Measurements from ENCODE around the gene LRP3. TPM values are rescaled to one million over a fixed set of nuclear protein-coding genes. Genes with fewer than 3 reads are reported as not detected.

The LRP3 gene
- total RNA-seq, 6 donors from 2014 or later = 8.2 to 29.7 (median 19.0) TPM

GRCh38 chr19:33233056-33233873 is 39.1 kb downstream of the LRP3 start:
- Histone ChIP-seq H3K27me3 (no peaks in the 10 kb centered on the region), H3K27ac (no peak overlapping the region), H3K9me3 (peaks cover 0 to 8% (median 7%) of the 10 kb centered on the region in 4 donors), H3K4me1 (peaks cover 0 to 6% (median 4%) of the 10 kb centered on the region in 4 donors), H3K36me3 (no peaks in the 10 kb centered on the region), H3K4me3 (no peak overlapping the region)
- 94 to 96% methylated on average over 9 of the region's 9 CpGs for WGBS, 2 donors
- DNase-seq (no peak), ATAC-seq (ENCODE audit: low FRiP score in 2 of 2) (no peak)
- TF ChIP-seq POLR2A (IDR thresholded peaks at IDR 0.05) (no peak), EP300 (IDR thresholded peaks at IDR 0.05) (no peak), POLR2AphosphoS5 (IDR thresholded peaks at IDR 0.05) (no peak)
- TF ChIP-seq, protein P1, sequence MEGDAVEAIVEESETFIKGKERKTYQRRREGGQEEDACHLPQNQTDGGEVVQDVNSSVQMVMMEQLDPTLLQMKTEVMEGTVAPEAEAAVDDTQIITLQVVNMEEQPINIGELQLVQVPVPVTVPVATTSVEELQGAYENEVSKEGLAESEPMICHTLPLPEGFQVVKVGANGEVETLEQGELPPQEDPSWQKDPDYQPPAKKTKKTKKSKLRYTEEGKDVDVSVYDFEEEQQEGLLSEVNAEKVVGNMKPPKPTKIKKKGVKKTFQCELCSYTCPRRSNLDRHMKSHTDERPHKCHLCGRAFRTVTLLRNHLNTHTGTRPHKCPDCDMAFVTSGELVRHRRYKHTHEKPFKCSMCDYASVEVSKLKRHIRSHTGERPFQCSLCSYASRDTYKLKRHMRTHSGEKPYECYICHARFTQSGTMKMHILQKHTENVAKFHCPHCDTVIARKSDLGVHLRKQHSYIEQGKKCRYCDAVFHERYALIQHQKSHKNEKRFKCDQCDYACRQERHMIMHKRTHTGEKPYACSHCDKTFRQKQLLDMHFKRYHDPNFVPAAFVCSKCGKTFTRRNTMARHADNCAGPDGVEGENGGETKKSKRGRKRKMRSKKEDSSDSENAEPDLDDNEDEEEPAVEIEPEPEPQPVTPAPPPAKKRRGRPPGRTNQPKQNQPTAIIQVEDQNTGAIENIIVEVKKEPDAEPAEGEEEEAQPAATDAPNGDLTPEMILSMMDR (IDR thresholded peaks at IDR 0.05) = no peak

GRCh38 chr19:33234092-33234491 is 40.0 kb downstream of the LRP3 start:
- Histone ChIP-seq H3K4me3 (no peak overlapping the region), H3K27me3 (no peaks in the 10 kb centered on the region), H3K9me3 (peaks cover 0 to 4% (median 0%) of the 10 kb centered on the region in 4 donors), H3K27ac (no peak overlapping the region), H3K36me3 (no peaks in the 10 kb centered on the region), H3K4me1 (peaks cover 0 to 6% (median 4%) of the 10 kb centered on the region in 4 donors)
- DNase-seq = no peak
- TF ChIP-seq POLR2A (IDR thresholded peaks at IDR 0.05) (no peak), POLR2AphosphoS5 (IDR thresholded peaks at IDR 0.05) (no peak), EP300 (IDR thresholded peaks at IDR 0.05) (no peak)
- TF ChIP-seq, protein P1 (IDR thresholded peaks at IDR 0.05) = no peak
- WGBS, 2 donors = 83 to 85% methylated on average over 4 to 8 of the region's 8 CpGs
- no peak for ATAC-seq (ENCODE audit: low FRiP score in 2 of 2)

DNA sequence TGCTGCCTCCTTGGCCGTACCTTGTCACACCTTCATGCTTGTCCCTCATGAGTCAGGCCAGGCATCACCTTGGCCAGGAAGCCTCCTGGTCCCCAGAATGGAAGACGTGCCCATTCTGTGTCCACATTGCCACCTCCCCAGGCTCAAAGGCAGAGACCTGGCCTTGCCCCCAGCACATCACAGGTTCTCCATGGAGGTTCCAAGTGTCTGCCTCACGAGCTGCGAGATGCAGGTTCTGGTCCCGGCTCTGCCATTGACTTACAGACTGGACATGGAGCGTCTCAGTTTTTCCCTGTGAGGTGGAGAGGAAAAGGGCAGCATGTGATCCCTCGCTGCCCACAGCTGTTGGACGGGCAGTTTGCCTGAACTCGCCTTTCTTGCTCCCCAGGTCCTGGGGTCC is 40.6 kb downstream of the LRP3 start:
- DNase-seq (no peak), ATAC-seq (ENCODE audit: low FRiP score in 2 of 2) (no peak)
- 63 to 65% methylated on average over 9 of the region's 9 CpGs for WGBS, 2 donors
- H3K4me3 ChIP-seq = no peak overlapping the region
- H3K27me3 ChIP-seq = no peaks in the 10 kb centered on the region
- peaks cover 0 to under 1% (median 0%) of the 10 kb centered on the region in 4 donors for H3K9me3 ChIP-seq
- no peaks in the 10 kb centered on the region for H3K36me3 ChIP-seq
- no peak overlapping the region for H3K27ac ChIP-seq
- H3K4me1 ChIP-seq = peaks cover 0 to 6% (median 4%) of the 10 kb centered on the region in 4 donors
- no peak for TF ChIP-seq POLR2A (IDR thresholded peaks at IDR 0.05)
- no peak for TF ChIP-seq EP300 (IDR thresholded peaks at IDR 0.05)
- no peak for TF ChIP-seq POLR2AphosphoS5 (IDR thresholded peaks at IDR 0.05)
- TF ChIP-seq, protein P1 (IDR thresholded peaks at IDR 0.05) = no peak

- H3K27me3 ChIP-seq = no peaks in the 10 kb centered on the region
- peaks cover 0 to 6% (median 4%) of the 10 kb centered on the region in 4 donors for H3K4me1 ChIP-seq
- ATAC-seq (ENCODE audit: low FRiP score in 2 of 2) (peak; percentile 74 to 84), DNase-seq (peak; percentile 73 to 87)
- H3K4me3 ChIP-seq = no peak overlapping the region
- no peaks in the 10 kb centered on the region for H3K9me3 ChIP-seq
- TF ChIP-seq, protein P1 (IDR thresholded peaks at IDR 0.05) = peak; percentile 90 to 98 (median 92)
- TF ChIP-seq EP300 (IDR thresholded peaks at IDR 0.05) = no peak
- TF ChIP-seq POLR2AphosphoS5 (IDR thresholded peaks at IDR 0.05) = no peak
- TF ChIP-seq POLR2A (IDR thresholded peaks at IDR 0.05) = no peak
- no peaks in the 10 kb centered on the region for H3K36me3 ChIP-seq
- WGBS, 2 donors = 16 to 71% methylated on average over 10 to 24 of the region's 30 CpGs
- H3K27ac ChIP-seq = no peak overlapping the region
Observed at GRCh38 chr19:33235269-33235995, 41.3 kb downstream of the LRP3 start.

All from upper lobe of left lung (tissue), 6 donors.